Ishikawa (cell line): Measurements from ENCODE around the gene BCL2L1.

Experiments
- EP300 ChIP-seq: IDR thresholded peaks from 2 replicates; pipeline ENCODE4 v1.6.1; 2012; ENCODE audit warnings: borderline replicate concordance
- NFIC ChIP-seq: IDR thresholded peaks from 2 replicates; pipeline ENCODE4 v1.6.1; 2012
- TAF1 ChIP-seq: IDR thresholded peaks from 2 replicates; pipeline ENCODE4 v1.6.1; 2012; ENCODE audit warnings: low read depth, mild to moderate bottlenecking

- TF ChIP-seq EP300 (no peak), NFIC (no peak), TAF1 (no peak)
Observed at GRCh38 chr20:31716818-31717477, 5.7 kb downstream of the BCL2L1 start.
